ENCODE data around the gene SERPINH1.
A peak's percentile ranks its signal among the peaks of the same experiment; 100 is the strongest.
"Not testable (repeated sequence)": the region's sequence is repeated elsewhere in the genome, so short reads cannot be mapped to it uniquely, and the experiment has no call there.

SERPINH1 gene

DNA sequence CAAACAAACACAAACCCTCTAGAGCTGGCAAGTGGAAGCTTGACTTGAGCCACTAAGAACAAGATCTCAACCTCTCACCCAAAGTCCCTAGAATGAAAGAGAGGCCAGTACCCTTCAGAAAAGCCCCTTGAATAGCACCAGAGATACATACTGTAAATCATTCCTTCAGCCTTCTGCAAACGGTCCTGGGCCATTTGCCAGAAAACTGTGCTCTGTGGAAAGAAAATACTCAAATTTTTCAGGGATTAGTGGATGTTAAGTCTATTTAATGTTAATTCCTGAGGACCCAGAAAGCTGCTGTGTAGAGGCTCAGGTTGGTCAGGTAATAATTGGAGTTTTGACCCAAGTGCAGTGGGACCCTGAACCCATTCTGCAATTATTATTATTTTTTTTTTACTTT is 16.9 kb downstream of the SERPINH1 start:
- DNase-seq = no peak

DNA sequence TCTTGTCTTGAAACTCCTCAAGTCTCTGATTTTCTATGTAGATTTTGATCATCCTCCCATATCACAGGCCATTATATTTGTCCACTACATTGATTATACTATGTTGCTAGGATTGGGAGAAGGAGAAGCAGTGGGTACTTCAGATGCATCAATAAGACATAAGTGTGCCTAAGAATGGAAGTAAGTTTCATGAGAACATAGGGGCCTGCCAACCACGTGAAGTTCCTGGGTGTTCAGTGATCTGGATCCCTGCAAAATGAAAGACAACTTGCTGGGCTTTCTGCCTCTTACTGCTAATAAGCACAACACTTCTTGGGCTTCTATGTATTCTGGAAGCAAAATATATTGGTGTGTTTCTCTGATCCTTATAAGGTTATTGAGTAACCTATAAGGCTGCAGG is 17.8 kb downstream of the SERPINH1 start:
- DNase-seq = no peak

DNA sequence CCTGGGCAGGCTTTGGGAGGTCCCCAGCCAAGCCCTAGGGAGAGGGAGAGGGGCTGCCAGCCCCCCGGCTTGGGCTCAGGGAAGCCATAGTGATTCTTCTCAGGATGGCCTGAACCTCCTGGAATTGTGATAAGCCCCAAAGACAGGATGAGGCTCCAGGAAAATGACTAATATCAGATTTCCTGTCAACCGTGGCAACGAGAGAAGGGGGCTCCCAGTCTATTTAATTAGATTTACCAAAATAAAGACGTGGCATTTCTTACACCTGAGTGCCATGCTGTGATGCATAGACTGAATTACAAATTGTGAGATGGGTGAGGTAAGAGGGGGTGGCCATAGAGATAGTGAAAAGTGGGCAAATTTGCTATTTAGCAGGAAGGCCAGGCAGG is 20.4 kb downstream of the SERPINH1 start:
- no peak for DNase-seq

DNA sequence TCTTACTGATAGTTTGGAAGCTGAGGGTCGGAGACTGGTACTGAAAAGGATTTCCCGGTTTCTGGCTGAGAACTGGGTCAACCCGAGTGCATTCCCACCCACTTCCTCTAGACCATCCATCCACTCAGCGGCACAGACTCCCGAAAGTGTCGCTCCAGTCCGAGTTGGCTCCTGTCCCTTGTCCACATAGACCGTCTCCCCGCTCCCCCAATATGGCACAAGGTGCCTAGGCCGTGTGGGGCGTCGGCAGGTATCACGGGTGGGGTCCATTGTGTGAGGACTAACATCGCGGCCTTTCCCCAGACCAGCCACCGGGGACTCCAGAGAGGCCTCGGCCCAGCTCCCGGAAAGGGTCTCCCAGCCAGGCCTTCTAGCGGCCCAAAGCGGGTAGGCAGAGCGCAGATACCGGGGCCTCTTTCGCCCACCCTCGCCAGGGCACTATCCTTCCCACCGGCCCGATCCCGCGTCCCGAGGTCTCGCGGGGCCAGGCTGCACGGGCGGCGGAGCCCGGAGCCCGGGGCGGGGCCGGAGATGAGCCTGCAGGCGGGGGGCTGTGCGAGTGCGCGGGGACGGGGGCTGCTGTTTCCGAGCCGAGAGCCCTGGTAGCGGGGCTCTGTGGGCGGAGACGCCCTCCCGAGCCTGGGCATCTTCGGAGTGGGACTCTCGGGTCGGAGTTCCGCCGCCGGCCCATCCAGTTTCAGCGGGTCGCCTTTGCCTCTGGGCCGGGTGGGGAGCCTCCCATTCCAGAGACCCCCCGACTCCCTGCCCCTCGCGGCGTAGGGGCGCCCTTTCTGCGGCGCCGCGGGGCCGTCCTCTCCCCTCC is 21.1 kb downstream of the SERPINH1 start:
- DNase-seq = no peak

DNA sequence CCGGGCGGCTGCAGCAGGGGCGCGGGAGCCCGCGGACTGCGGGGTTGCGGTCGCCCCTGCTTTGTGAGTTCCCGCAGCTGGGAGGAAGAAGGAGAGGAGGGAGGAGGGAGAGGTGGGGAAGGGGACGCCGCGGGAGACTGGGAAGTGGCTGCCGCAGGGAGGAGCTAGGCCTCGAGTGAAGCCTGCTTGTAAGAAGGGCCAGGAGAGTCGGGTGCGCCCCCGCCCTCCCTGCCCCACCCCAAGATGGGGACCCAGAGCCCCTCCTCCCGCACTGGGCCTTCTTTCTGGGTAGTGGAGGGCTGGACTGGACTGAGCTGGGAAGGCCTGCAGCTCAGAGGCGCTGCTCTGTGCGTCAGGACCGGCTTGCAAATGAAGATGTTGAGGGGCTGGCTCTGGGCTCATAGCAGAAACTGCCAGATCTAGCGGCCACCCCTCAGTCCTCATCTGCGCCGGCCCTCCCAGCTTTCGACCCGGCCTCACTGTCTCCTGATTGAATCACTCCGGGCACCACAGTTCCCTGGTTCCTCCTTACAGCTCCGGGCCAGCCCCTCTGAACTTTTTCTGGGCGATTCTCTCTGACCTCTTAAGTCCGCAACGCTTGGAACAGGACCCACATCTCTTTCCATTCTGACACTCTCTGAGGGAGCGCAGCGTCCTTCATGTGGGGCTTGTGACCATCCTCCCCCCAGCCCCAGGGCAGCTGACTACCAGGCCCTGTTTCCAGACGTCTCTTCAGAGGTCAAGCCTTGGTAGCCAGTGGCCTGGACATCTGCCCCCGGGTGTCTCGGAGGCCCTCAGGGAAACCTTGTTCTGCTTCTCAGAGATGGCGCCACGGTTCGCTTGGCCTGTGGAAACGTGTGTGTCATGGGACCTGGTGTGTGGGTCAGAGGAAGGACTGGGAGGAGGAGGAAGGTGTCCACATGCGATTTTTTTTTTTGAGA is 21.9 kb downstream of the SERPINH1 start:
- DNase-seq = no peak

DNA sequence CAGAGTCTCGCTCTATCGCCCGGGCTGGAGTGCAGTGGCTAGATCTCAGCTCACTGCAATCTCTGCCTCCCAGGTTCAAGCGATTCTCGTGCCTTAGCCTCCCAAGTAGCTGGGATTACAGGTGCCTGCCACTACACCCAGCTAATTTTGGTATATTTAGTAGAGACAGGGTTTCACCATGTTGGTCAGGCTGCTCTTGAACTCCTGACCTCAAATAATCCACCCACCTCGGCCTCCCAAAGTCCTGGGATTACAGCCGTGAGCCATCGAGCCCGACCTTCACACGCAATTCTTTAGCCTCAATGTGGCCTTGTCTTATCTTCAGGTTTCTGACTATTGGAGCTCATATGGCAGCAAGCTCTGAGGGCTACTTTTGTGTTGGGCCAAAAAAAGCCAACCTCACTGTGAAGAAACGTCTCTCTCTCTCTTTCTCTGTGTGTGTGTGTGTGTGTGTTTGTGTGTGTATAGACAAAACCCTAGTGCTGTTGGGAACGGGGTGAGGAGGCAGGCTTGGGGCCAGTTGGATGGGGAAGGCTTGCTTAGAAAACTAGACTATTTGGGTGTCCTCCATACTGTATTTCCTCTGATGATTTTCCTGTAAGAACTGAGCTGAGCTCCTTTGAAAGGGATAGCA is 22.7 kb downstream of the SERPINH1 start:
- DNase-seq = not testable (repeated sequence)

DNA sequence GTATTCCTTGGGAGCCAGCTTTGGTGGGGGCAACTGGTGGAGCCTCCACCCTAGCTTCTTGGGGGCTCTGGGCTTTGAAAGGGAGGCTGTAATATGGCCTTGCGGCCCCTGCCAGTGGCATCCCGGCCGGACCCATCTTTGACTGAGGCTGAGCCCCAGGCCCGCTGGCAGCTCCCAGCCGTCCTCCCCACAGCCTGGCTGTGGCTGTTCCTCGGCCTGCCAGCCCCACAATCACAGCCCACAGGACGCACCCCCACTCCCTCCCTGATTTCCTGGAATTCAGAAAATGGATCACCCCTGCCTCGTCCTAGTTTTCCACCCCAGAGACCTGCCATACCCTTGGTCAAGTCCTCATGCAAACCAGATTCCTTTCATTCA is 23.2 kb downstream of the SERPINH1 start:
- DNase-seq = no peak

DNA sequence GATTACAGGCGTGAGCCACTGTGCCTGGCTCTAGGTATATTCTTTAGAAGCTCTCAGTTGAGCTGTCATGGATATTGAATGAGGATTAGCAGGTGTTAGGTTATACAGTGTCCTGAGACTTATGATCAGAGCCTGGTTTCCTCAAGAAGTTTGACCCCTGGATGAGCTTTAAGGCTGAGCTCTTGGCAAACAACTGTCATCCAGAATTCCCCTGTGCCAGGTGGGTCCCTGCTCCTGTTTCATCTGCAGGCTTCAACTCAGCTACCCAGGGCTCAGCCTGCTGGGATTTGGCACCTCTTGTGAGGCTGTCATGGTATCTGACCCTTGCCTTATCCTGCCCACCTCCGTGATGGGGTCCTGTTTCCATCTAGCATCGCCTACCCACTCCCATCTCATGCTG is 24.3 kb downstream of the SERPINH1 start:
- no peak for DNase-seq

DNA sequence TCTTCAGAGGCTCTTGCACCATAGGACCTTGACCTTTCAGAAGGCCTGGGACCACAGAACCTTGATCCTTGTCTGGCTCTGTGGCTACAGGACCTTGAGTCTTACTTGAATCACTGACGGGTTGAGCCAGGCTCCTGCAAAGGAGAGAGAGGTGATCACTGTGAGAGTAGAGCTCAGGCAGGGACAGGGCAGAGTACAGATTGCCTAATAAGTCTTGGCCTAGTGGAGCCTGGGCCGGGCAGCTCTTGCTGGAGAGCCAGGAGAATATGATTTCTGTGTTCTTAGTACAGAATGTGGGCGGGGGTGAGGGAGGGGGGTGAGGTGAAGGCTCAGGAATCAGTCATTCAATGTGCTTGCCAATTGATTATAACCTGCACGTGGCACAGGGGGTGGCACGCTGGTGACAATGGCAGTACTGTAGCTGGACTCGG is 26.0 kb downstream of the SERPINH1 start:
- no peak for DNase-seq

DNA sequence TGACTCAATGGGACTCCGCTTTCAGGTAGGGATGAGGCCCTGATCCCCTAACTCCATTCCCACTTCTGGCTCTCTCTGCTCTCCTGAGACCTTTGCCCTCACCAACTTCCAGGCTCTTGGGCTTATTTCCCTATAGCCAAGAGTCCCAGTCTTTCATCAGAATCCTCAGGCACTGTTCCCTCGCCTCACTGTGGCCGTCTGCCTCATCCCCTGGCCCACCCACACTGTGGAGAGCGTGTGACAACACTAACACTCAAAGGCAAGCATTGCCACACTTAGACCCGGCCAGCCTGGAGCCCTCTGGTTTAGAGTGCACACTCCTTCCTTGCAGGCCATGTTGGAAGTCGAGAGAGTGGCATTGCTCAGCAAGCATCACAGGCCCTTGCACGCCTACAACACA is 27.0 kb downstream of the SERPINH1 start:
- DNase-seq = no peak

DNA sequence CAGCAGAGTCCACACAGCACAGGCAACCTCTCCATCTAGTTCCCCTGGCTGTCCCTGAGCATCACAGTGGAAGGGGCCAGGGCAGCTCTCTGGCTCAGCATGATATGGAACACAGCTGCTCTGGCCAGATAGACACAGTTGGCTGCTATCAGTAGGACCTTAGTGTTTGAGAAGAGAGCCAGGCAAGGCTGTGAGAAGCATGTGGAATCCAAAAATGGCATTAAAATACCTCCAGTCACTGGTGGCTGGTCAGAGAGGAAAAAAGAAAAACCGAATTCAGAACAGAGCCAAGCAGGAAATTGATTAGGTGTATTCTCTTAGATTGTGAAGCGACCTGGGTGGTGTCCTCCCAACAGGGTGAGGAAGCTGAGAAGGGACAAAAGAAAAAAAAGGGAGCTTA is 27.9 kb downstream of the SERPINH1 start:
- no peak for DNase-seq

DNA sequence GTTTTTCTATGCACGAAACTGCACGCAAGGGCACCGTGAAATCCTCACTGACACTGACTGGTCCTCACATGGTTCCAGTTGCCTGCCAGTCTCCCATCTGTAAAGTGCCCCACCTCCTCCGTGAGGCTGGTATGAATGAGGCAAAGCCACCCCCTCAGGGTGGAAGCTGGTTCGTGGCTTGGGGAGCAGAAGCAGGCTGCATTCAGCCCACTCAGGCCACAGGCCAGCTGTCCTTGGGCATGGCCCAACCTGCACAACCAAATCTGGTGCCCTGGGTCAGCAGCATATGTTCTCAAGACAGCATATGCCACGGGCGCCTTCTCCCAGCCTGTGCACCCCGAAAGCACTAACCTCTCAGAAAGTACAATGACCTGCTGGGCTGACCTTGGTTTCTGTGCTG is 29.3 kb downstream of the SERPINH1 start:
- DNase-seq = no peak

DNA sequence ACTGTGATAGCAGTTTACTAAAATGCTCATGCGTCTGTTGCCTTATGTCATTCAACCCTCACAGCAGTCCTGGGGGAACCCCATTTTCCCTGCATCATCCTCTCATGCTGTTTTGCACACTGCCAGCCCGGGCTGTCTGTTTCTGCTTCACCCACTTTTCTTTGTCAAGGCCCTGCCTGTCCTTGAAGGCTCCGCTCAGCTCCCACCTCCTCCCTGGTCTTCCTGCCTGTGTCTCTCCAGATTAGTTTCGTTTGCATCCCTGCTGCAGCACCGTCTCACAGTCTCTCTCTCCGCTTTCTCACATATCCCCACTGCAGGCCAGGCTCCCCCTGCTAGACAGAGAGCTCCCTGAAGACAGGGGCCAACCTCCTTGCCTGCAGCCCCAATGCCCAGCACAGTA is 29.9 kb downstream of the SERPINH1 start:
- no peak for DNase-seq

DNA sequence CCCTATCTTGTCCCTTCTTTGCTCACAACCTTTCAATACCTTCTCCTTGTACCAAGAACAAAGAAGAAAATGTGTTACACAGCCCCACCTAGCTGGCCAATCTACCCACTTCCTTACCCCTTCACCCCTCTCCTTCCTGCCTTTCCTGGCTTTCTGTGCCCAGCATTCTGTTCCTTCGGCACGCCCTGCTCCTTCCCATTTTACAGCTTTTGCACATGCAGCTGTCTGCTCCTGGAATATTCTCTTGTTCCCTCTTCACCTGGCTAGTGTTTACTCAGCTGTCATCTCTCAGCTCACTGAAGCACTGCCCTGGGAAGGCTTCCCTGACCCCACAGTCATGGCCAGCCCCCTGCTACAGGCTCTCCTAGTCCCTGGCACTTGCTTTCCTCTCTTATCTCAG is 30.7 kb downstream of the SERPINH1 start:
- DNase-seq = no peak

DNA sequence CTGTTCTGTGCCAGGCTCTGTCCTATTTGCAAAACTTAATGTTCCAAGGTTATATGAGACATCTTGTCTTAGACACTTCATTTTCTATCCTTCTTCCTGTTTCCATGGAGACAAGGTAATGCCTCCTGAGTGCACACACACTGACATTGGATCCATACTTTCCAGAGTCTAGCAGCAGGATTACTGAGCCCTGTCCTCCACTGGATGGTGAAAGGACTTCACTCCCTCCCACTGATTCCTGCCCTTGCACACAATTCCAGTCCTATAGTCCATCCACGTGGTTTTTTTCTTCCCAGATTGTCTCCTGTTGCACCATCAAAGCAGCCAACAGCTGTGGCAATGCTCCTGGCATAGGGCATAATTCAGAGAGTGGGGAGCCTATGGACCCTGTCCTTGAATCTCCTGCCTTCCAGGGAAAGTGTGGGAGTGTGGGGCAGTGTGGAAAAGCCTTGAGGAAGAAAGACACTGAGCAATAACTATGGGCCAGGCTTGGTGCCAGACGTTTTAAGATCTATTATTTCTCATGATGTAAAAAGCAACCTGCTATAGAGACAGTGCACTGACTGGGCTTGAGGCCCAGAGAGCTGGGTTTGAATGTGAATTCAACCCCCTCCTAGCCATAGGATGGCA is 31.3 kb downstream of the SERPINH1 start:
- DNase-seq = no peak

DNA sequence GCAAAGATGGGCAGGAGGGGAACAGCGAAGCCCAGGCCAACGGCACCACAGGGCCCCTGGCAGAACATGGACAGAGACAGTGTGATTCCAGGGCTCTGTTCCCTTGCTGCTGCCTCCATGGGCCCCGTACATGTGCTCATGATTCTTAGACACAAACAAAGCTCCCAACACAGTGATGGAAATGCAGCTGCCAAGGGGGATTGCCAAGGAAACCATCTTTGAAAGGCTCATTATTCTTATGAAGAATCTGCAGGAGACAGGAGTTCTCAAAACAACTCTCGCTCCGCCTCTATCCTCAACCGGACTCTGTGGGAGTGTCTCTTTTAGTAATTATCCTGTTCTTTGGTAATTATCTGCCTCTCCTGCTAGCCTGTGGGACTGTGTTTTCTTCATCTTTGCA is 32.2 kb downstream of the SERPINH1 start:
- DNase-seq = peak; percentile 24

DNA sequence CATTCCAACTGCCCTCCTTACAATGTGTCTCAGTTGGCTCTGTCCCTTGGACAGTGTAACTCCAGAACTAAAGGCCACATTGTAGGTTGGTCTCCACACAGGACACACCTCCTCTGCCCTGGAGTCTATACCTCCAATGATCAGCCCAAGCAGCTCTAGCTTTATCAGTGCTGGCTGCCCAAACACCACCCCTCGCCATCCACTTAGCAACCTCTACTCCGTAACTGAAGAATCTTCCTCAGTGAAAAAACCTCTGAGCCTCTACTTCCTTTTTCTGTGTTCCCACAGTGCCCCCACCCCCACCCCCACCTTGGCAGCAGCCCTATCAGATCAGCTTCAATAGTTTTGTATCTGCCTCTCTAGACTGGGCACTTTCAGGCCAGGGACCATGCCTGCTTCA is 33.4 kb downstream of the SERPINH1 start:
- no peak for DNase-seq

DNA sequence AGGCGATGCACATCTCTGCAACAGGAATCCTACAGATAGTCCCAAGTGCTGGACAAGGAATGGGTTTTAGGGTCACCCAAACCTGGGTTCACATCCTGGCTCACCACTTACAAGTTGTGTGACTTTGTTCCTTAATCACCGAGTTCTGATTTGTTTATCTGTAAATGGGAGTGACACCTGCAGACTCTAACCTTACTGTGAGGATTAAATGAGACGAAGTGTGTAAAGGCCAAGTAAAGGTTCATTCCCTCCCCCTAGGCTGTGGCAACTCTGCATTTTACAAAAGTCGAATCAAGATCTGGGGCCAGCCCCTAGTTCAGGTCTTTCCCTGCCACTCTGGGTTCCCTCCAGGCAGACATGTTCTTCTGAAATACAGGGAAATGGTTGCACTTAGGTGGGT is 34.9 kb downstream of the SERPINH1 start:
- no peak for DNase-seq

DNA sequence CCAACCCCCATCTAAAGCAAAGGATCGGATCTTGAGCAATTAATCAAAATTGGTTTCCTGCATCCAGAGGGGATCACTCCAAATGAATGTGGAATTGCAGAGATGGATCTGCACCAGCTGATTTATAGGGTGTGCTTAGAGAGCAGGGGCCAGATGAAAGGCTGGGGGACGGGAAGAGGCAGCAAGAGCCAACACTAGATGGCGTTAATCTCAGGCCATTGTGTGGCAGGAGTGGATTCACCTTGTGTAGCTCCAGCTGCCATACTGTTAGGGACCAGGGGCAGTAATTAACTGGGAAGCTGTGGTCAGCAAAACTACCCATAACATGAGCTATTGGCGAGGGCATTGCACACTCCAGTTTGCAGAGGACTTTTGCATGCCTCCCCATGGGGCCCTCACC is 35.6 kb downstream of the SERPINH1 start:
- peak; percentile 4 for DNase-seq

DNA sequence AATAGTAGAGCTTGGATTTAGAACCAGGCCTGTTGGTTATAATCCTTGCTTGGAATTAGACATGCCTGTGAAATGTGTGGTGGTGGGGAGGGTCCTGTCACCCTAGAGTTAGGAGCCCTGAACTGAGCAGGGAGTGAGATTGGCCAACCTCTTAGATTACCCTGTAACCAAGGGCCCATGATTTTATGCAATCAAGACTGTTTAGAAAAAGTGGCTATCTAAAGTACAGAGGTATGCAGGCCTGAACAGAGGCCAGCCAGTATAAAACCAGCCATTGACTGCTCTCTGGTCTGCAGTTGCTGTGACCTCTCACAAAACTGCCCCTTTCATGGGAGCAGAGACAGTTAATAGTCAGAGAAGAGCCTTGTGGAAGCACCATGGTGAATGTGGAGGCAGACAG is 36.2 kb downstream of the SERPINH1 start:
- DNase-seq = no peak

DNA sequence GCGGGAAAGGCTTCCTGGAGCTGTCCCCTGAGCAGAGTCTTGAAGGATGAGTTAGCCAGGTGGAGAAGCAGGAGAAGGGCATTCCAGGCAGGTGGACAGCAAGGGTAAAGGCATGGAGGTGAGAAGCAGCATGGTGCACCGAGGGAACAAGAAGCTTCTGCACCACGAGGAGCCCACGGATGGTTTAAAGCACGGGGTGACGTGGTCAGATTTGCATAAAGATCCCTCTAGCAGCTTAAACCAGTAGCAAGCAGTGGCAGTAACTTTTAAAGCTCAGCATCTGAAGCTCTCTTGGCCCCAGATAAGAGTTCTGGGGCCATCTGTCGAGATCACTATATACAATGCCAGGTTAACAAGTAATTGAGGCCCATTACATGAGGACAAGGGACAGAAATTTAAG is 36.8 kb downstream of the SERPINH1 start:
- no peak for DNase-seq

DNA sequence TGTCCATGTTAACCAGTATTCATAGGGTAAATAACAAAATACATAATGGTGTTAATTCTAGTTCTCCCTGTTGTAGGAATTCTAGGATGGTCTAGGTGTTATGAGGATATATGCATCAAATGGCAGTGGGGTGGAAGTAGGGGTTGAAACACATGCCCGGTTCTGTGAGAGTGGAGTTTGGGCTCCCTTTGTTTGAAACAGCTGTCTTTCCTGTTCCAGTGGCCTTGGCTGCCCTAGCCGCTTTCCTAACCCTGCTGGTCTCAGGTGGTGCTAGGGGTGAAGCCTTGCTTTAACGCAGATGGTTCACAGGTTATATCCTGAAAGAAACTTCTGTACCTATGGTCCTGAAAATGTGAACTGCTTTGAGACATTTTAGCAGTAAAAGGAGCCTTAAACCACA is 38.3 kb downstream of the SERPINH1 start:
- no peak for DNase-seq

DNA sequence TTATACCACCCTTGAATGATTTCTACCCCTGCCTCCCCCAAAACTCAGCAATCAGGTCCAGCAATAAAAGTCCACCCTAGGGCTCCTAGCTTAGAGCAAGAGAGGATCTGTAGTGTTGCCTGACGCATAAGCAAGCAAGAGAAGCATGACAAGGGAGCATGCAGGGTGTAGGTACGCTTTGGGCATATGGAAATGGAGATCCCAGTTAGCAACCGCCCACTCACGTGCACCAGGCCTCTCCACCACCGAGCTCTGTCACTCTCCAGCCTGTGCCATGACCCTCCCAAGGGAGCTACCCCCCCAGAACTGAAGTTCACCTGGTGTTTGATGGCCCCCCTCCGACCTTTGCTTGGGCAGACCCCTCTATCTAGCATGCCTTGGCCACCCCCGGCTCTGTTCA is 39.4 kb downstream of the SERPINH1 start:
- DNase-seq = no peak

Data from NCI-H446 treated with DMSO at 0.1 percent for 48 hours (cell line).